Activated CD4-positive, alpha-beta T cell treated with anti-CD3 and anti-CD28 coated beads, Interleukin-2, Interleukin-4, amounts not matched to agents 100 ng/mL and 50 ng/mL, durations not matched to agents 16 hours and 8 hours (primary cell): Measurements from ENCODE around the gene COLEC11.

Source experiments
- DNase-seq: peaks from one replicate; pipeline ENCODE4 v3.0.0-alpha.2; 2020; ENCODE audit warnings: low spot score

The COLEC11 gene

DNA sequence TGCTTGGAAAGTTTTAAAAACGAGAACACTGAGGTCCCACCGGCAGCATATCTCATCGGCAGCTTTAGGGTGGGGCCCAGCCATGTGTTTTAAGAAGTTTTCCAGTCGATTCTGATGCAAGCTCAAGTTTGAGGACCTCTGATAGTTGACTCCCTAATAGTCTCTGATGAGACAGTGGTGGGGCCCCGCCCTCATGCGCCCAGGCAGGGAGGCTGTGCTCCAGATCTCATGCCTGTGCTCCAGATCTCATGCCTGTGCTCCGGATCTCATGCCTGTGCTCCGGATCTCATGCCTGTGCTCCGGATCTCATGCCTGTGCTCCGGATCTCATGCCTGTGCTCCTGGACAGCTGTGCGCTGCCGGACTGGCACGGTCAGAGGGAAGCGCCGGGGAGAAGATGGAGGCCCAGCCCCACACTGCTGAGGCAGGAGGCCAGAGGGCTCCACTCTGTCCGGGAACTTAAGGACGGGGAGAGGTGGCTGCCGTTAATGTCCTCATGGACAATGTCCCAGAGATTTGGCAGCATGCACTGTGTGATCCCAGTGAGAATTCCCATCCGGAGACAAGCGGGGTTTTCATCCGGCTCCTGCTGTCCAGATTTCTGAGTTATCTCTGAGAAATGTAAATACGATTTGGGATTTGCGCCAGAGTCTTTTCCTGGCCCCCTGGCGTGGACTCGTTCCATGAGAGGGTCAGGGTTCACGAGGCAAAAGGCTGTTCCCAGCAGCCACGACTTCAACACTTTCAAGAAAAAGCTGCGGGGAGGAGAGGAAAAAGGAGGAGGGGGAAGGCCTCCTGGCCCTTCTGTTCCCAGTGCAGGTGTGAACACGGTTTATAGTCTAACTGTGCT is 9.4 kb upstream of the COLEC11 start:
- no peak for DNase-seq

DNA sequence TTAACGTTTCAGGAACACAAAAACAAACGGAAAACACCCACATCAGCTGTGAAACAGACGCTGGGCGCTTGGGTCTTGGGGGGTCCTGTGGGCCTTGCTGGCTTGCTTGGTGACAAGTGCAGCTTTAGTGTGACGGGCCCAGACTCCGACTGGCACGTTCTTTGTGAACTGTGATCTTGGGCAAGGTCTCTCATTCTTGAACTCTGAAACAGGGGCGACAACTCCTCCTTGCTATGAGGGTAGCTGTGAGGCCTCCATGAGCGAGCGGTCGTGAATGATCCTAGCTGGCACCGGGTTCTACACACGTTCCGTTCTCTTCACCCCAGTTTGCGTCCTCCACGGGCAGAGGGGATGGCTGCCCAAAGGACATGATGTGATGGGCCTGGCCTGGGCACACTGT is 8.7 kb upstream of the COLEC11 start:
- no peak for DNase-seq

DNA sequence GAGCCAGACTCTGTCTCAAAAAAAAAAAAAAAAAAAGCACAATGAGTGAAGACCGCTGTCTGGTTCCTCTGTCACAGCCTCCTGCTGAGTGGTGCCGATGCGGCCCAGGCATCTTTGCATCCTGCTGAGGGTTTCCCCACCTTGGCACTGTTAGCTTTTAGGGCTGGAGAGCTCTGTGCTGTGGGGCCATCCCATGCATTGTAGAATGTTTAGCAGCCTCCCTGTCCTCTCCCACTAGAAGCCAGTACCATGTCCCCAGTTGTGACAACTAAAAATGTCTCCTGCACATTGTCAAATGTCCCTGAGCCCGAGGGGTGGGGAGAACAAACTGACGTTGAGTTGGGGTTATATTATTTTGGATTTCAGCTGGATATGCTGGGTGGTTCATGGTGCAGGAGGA is 7.9 kb upstream of the COLEC11 start:
- DNase-seq: no peak

DNA sequence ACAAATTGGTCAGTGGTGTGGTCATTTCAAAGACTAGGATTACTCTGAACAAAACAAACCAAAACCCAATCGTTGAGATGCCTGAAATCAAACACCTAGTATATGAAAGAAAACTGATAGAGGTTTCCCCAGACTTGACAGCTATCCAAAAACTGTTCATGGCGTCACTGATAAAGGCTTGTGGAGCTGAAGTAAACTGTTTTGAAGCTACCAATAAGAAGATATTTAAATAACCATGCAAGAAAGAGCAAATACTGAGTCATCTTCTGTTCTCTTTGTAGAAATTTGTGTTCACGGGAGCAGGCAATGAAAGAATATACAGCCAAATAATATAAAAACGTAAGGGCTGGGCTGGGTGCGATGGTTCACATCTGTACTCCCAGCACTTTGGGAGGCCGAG is 7.5 kb upstream of the COLEC11 start:
- no peak for DNase-seq

DNA sequence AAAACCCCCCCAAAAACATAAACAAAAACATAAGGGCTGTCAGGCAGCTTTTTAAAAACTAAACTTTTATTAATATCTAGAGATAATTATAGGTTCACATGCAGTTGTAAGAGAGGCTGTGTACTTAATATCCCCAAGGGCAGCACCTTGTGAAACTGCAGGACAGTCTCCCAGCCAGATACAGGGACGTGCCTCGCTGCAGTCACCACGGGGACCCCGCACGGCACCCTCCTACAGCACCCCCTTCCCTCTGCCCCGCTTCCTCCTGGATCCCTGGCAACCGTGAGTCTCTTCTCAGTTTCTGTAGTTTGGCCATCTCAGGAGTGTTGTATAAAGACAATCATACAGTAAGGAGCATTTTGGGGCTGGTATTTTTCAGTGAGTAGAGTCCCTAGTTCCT is 6.8 kb upstream of the COLEC11 start:
- DNase-seq: no peak

DNA sequence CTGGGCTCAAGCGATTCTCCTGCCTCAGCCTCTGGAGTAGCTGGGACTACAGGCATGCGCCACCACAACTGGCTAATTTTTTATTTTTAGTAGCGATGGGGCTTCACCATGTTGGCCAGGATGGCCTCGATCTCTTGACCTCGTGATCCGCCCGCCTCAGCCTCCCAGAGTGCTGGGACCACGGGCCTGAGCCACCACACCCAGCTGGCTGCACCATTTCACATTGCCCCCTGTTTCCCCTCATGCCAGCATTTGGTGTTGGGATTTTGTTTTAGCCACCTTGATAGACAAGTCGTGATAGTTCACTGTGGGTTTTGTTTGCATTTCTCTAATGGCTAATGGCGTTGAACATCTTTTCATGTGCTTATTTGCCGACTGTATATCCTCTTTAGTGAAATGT is 5.8 kb upstream of the COLEC11 start:
- no peak for DNase-seq

DNA sequence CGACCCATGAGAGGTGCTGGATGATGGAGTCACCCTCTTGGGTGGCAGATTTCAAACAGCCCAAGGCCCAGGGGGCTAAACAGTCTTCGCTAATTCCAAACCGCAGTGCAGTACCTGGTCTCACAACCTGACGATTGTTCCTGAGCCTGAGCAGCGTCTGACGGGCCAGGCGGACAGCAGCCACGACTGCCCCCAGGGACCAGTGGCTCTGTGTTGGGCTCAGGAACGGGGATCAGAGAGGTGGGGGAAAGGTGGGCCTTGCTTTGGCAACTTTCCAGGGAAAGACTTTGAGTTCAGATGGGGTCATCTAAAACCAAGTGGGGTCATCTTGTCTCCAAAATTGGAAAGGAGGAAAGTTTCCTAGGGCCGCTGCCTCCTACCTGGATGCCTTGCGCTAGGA is 492 bp downstream of the COLEC11 start:
- no peak for DNase-seq

DNA sequence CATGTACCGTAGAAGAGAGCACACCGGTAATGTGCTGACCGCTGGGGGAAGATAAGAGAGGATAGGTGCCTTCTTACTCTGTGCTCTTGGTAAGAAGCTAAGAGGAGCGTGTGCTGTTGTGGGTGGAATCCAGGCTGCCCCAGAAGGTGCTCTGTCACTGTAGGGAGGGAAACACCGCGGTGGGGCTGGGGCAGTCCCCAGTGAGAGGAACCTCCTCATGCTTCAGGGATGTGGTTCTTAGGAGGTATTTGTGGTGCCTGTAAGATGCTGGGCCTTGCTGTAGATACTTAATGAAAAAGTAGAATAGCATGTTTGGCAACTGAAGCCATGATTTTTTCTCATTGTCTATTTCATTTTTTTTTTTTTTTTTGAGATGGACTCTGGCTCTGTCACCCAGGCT is 1.1 kb downstream of the COLEC11 start:
- DNase-seq: no peak

DNA sequence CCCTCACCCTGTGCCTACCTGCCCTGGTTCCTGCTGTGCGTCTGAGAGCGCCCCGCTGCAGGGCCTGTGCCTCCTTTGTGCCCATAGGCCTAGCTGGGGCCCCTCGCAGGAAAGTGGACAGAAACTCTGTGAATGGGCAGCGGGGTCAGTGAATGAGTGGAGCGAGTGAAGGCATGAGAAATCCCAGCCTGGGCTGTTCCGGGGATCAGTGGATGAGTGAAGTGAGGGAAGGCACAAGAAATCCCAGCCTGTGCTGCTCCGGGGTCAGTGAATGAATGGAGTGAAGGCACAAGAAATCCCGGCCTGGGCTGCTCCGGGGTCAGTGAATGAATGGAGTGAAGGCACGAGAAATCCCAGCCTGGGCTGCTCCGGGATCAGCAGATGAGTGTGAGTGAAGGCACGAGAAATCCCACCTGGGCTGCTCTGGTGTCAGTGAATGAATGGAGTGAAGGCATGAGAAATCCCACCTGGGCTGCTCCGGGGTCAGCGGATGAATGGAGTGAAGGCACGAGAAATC is 2.0 kb downstream of the COLEC11 start:
- no peak for DNase-seq

DNA sequence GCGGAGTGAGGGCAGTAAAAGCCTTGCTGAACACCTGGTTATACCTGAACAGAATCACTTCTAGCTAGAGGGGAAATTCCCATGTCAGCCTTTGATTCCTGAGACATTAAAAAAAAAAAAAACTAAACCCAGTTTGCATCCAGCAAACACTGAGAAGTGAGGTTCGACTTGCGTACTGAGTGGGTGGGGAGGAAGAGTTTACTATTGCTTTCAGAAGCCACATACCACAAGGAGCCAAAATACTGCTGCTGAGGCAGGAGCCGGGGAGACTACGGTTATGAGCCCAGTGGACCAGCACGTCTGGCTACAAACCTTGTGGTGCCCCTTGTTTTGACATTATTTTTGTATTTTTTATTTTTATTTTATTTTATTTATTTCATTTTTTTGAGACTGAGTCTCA is 2.7 kb downstream of the COLEC11 start:
- no peak for DNase-seq

DNA sequence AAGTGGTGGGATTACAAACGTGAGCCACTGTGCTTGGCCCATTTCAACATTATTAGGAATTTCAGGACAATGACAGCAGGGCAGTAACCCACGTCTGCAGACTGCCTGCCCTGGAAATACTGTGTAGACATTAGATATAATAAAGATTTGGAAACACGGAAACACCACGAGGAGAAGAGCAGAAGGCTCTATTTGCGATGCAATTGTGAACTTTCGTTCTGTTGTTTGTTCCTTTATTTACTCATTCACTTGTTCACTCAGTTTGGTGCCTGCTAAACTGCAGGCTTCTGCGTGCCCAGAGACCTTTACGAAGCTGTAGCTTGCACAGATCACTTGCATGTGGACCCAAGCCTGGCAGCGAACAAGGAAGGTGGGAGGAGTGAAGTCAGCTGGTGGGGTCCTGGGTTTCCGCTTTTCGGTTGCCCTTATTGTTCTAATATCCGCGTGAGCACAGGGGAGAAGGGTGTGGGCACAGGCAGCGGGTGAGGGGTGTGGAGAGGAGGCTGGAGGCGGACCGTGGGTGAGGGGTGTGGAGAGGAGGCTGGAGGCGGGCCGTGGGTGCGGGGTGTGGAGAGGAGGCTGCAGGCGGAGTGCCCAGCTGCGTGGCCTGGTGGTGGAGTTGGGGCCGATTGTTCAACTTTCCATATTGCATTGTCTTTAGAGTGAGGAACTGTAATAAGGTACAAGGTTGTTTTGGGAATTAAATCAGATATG is 3.4 kb downstream of the COLEC11 start:
- no peak for DNase-seq

DNA sequence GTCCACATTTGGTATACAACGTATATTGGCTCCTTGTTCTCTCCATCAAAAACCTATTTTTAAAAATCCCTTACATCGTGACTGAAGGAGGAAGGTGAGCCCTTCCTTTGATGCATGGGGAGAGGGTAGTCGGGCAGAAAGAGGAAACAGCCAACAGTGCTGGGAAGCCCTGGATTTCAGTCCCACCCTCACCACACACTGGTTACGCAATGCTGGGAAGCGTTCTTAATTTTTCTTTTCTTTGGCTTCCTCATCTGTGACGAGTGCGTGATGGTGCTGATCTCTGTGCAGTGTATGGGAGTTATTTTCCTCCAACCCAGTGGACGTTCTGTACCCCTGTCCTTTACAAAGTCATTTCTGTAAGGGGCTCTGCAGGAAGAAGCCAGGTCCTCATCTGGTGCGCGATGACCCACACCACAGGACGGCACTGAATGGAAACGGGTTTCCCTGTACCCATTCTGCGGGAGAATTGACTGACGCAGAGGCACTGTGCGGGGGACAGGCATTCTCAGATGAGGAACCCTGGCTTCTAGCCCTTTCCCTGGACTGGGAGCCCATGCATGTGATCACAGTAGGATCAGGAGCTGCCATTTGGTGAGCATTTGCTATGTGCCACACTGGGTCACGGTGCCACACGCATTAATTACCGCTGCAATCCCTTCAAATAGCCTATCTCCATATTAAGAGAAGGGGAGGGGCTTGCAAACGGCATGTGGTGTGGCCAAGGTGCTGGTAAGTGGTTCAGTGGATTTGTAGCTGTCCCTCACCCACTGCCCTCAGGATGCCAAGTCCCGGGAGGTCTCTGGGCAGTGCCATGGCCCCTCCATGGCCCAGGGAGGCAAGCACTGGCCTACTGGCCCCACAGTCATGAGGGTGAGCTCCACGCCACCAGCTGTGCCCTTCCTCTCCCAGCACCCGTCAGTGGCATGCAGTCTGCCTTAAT is 4.3 kb downstream of the COLEC11 start:
- no peak for DNase-seq

DNA sequence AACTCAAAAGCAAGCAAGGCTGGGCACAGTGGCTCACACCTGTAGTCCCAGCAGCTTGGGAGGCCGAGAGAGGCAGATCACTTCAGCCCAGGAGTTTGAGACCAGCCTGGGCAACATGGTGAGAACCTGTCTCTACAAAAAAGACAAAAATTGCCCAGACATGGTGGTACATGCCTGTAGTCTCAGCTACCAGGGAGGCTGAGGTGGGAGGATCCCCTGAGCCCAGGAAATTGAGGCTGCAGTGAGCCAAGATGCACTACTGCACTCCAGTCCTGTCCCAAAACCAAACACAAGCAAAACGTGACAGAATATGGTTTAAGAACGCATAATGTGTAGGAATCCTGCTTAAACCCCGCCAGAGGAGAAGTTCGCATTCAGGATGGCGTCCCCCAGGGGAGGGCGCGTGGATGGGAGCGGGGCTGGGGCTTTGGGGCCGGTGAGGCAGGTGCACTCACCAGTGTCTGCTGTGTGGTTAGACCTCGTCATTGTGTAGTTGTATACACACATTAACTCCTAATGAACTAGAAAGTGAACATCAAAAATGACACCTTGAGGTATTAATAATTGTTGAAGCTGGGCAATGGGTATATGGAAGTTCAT is 5.4 kb downstream of the COLEC11 start:
- no peak for DNase-seq

DNA sequence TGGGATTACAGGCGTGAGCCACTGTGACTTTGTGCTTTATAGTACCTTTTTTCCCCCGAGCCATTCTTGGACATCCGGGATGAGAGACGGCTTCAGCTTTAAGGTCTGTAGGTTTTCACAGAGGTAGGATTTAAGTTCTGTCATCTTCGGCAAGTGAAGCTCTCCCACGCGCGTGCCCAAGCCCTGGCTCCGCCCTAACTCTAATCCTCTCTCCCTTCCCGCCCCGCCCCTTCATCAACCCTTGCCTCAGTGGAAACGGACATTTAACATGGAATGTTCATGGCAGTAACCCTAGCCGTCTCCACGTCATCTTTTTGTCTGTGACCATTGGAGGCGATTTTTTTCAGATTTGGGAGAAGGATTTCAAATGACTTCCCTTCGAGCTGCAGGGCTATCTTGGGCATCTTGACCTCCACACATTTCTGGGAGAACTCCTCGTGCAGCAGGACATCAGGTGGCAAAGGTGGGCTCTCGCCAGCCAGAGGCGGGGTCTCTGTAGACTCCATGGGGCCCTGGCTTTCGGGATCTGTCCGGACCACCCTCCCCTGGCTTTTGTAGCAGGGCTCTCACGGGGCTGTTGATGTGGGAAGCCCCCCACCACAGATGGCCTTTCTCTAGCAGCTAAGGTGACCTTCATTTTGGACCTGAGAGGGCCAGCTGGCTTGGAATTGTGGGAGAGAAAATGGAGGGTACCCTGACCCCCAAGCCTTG is 6.8 kb downstream of the COLEC11 start:
- no peak for DNase-seq

DNA sequence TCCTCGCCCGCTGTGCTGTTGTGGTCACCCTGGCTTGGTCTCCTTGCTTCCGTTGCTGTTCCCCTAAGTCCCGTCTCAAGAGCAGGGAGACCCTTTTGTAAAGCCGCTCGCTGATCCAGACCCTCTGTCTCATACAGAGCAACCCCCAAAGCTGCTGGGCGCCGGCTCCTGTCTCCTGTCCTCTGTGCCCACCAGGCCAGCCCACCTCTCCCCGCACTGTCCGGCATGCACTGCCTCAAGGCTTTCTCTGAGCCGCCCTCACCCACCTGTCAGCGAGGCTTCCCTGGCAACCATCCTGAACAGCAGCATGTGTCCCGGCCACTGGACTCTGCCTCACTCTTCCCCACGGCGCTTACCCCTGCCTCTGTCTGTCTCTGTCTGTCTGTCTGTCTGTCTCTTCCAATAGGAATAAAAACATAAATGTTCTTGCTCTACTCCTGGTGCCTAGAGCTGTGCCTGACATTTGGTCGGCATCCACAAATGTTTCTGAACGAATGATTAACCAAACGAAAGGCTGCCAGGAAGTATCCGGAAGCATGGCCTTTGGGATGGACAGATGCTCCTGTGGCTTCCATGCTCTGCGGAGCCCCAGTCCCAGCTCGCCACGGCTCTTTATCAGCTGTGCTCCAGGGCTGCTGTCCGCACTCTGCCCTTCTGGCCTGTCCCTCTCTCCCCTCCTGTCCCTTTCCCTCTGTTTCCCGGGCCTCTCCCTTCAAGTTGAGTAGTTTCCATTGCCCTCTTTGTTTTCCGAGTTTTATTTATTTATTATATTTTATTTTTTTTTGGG is 7.8 kb downstream of the COLEC11 start:
- DNase-seq: no peak

DNA sequence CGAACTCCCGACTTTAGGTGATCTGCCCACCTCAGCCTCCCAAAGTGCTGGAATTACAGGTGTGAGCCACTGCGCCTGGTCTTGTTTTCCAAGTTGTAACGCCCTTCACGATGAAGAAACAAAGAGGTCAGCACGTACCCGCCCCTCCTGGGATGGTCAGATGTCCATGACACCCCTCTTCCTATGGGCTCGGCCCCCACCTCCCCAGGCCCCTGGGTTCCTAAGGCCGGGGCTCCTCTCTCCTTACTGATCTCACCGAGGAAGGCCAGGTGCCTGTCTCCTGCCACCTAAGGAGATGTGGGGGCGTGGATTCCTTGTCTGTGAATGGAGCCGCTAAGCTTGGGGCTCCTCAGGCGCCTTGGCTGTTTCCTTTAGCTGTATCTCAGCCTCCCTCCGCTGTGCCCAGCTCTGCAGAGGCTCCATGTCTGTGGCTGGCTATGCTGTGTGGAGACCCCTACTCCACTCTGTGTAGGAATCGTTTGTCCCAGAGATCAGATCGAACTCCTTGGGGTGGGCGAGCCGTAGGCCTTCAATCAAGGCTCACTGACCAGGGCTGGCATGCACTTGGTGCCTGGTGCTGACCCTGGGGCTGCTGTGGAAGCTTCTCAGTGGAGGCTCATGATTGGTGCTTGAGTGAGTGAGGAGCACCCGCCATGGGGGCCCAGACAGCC is 8.8 kb downstream of the COLEC11 start:
- DNase-seq: no peak

DNA sequence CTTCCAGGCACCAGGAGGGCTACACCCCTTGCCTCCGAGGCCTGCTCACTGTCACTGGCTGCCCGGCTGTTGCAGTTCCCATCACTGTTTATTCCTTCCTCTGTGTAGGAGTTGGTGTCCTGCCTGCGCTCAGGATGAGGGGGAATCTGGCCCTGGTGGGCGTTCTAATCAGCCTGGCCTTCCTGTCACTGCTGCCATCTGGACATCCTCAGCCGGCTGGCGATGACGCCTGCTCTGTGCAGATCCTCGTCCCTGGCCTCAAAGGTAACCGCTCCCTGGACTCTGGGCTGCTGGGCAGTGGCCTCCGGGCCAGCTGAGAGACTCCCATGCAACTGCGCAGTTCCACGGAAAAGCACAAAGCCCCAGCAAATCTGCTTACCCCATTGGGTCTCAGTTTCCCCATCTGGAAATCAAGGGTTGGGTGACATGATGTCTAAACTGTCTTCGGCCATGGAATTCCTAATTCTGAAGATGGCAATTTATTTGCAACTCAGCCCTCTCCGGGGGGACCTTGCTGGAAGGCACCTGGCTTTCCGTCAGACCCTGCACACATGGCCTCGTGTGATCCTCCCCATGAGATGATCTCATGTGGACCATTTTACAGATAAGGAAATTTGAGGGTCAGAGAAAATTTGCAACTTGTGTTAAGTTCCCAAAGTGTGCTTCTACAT is 9.4 kb downstream of the COLEC11 start:
- DNase-seq: no peak

DNA sequence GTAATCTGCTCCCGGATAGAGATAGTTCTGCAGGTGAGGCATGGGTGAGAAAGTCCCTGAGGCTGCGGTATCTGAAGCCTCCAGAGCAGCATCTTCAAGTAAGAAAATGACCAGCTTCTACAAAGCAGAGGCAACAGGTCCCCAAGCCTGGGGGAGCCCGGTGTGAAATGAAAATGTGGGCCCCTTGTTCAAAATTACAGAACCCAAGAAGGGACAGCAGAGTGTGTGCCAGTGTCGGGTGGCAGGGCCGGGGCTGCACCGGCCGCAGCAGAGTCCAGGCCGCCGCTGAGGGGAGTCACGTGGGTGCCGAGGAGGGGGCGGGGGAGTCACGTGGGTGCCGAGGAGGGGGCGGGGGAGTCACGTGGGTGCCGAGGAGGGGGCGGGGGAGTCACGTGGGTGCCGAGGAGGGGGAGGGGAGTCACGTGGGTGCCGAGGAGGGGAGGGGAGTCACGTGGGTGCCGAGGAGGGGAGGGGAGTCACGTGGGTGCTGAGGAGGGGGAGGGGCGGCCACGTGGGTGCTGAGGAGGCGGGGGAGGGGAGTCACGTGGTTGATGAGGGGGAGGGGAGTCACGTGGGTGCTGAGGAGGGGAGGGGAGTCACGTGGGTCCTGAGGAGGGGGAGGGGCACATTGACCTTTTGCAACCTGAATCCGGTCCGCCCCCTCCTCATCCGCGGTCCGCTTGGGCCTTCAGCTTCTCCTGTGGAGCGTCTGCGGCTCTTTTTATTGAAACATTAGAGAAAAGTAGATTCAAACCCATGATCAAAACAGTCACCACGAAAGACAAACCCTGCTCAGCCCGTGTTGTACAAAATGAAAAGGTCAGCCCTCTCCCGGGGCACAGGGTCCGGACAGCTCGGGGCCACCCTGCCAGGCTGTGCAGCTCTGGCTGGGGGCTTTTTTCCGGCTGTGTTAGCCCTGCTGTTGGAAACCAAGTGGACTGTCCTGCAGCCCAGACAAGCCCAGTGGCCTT is 10.4 kb downstream of the COLEC11 start:
- peak; percentile 52 for DNase-seq
